BJ (cell line): Measurements from ENCODE around the gene ACTMAP. TPM values are rescaled to one million over a fixed set of nuclear protein-coding genes. Genes with fewer than 3 reads are reported as not detected.

Experiments used
- CTCF ChIA-PET: fragments of 350-600 bp; formaldehyde crosslinking; extraction: SDS; loops from one replicate; lab custom pipeline; 2021; ENCODE audit warnings: antibody characterized with exemption, inconsistent platforms; lab: Yijun Ruan, JAX
- POLR2A ChIA-PET: fragments of 300-600 bp; sonication (Branson Sonifier 250); formaldehyde crosslinking; extraction: SDS; loops from one replicate; lab custom pipeline; 2021; ENCODE audit warnings: antibody characterized with exemption; lab: Charles Lee
- DNase-seq: peaks from one replicate; pipeline ENCODE4 v3.0.0-alpha.2; 2011; ENCODE audit warnings: low read depth
- H3K27me3 ChIP-seq: 2 replicates; pipeline ENCODE4 v1.6.0; 2011; ENCODE audit warnings: low read length; ENCODE audit not compliant: control insufficient read depth, insufficient read depth
- H3K36me3 ChIP-seq: 2 replicates; pipeline ENCODE4 v1.5.1; 2011; ENCODE audit warnings: low read length; ENCODE audit not compliant: control insufficient read depth, insufficient read depth
- H3K4me3 ChIP-seq: 2 replicates; pipeline ENCODE4 v1.5.1; 2011; ENCODE audit warnings: low read depth, mild to moderate bottlenecking, control low read depth, low read length
- polyA plus RNA-seq: library from polyadenylated mRNA; depleted of rRNA; stranded (reverse); fragments of >200 nt; gene quantifications from 2 replicates; pipeline ENCODE4 v1.2.3, GENCODE V29; 2011
- TF ChIP-seq, protein P1 (sequence below): IDR thresholded peaks from 2 replicates; pipeline ENCODE4 v1.5.1; 2011; ENCODE audit warnings: low read depth, mild to moderate bottlenecking, control low read depth, inconsistent platforms, low read length, moderate library complexity; ENCODE audit not compliant: insufficient read depth

ACTMAP gene
- polyA plus RNA-seq, 1 experiment: 5.5 TPM

DNA sequence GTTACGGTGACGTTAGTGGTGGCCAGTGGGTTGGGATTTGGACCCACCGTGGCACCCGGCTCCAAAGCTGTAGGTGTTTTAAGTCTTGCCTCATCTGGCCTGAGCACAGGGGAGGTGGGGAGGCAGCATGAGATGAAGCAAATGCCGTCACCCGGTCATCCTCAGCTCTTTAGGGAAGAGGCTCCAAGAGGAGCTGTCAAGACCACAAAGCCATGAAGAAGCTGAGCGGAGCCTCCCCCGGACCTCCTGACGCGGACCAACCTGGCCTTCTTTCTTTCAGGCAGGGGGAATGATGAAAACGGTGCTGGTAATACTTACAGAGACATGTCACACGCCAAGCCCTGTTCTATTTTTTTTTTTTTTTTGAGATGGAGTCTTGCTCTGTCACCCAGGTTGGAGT lies 7.4 kb downstream of the ACTMAP start:
- H3K36me3 ChIP-seq: peaks cover 11% of the 10 kb centered on the region
- TF ChIP-seq, protein P1, sequence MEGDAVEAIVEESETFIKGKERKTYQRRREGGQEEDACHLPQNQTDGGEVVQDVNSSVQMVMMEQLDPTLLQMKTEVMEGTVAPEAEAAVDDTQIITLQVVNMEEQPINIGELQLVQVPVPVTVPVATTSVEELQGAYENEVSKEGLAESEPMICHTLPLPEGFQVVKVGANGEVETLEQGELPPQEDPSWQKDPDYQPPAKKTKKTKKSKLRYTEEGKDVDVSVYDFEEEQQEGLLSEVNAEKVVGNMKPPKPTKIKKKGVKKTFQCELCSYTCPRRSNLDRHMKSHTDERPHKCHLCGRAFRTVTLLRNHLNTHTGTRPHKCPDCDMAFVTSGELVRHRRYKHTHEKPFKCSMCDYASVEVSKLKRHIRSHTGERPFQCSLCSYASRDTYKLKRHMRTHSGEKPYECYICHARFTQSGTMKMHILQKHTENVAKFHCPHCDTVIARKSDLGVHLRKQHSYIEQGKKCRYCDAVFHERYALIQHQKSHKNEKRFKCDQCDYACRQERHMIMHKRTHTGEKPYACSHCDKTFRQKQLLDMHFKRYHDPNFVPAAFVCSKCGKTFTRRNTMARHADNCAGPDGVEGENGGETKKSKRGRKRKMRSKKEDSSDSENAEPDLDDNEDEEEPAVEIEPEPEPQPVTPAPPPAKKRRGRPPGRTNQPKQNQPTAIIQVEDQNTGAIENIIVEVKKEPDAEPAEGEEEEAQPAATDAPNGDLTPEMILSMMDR: no peak
- POLR2A ChIA-PET: no interaction called here
- H3K4me3 ChIP-seq: no peak overlapping the region
- DNase-seq: no peak
- CTCF ChIA-PET: interaction anchor here (1.4 to 2.2 kb wide), 2 partner anchors 12 to 21 kb away, joined by 3 to 4 read pairs; no protein-coding TSS in a partner anchor
- H3K27me3 ChIP-seq: no peaks in the 10 kb centered on the region

DNA sequence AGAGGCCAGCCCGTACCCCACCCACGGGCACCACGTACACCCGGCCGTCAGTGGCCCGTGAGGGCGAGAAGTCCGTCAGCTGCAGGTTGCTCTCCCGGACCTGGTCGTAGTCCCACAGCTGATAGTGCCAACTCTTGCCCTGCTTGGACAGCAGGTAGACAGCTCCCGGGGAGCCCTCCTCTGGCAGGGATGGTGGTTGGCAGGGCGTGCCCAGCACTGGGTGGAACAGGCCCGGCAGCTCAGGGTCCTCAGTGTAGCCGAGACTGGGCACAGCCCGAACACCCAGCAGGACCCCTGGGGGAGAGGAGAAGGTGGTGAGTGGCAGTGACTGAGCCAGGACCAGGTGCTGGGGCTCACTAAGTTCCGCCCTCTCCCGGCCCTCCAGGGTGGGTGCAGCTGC lies 7.8 kb downstream of the ACTMAP start:
- TF ChIP-seq, protein P1: no peak
- Histone ChIP-seq H3K4me3 (no peak overlapping the region), H3K27me3 (no peaks in the 10 kb centered on the region), H3K36me3 (peaks cover 11% of the 10 kb centered on the region)
- no peak for DNase-seq
- ChIA-PET CTCF (interaction anchor here (2.2 kb wide), 1 partner anchor 12 kb away, joined by 4 read pairs; no protein-coding TSS in a partner anchor), POLR2A (no interaction called here)

DNA sequence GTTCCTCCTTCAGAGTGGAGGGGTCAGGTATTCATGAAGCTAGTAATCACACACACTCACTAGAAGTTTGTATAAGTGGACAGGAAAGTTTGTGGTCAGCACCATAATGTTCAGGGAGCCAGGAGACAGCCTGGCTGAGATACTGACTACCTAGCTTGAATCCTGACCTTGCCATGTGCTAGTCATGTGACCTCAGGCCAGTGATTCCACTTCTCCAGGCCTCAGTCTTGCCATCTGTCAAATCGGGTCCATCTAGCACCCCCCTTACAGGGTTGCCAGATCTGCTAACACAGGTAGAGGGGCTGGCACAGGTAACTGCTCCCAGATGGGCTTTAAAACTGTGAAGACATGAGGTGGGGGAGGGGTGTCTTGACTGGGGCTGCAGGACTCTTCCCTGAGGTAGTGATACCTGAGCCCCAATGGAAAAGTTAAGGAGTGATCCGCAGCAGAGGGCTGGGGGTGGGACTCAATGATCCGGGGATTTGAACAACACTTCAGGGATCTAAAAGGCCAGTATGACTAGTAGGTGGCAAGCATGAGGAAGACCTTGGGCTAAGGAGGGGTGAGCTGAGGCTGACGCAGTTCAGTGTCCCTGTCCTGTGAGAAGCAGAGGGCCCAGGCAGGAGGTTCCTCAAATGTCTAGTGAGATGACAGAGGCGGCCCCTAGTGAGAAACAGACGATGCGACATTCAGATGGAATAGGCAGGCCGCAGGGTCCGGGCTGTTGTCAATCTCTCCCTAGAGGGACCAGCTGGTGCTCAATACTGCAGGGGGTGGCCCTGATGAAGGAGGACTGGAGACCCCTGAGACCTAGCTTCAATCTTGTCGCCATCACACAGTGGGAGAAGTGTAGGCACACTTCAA lies 8.5 kb downstream of the ACTMAP start:
- POLR2A ChIA-PET: no interaction called here
- CTCF ChIA-PET: interaction anchor here (2.2 kb wide), 1 partner anchor 11 kb away, joined by 4 read pairs; no protein-coding TSS in a partner anchor
- peaks cover 19% of the 10 kb centered on the region for H3K36me3 ChIP-seq
- DNase-seq: no peak
- H3K4me3 ChIP-seq: no peak overlapping the region
- H3K27me3 ChIP-seq: no peaks in the 10 kb centered on the region
- TF ChIP-seq, protein P1: no peak

- POLR2A ChIA-PET: interaction anchor here (0.5 kb wide), 1 partner anchor 16 kb away, joined by 3 read pairs; no protein-coding TSS in a partner anchor
- CTCF ChIA-PET: no interaction called here
- TF ChIP-seq, protein P1: no peak
Observed at GRCh38 chr19:40740747-40741146, 9.5 kb downstream of the ACTMAP start.

More at GRCh38 chr19:40740747-40741146, 9.5 kb downstream of the ACTMAP start:
- peak; percentile 65 for DNase-seq
- Histone ChIP-seq H3K27me3 (no peaks in the 10 kb centered on the region), H3K4me3 (no peak overlapping the region), H3K36me3 (peaks cover 22% of the 10 kb centered on the region)
